Central memory CD8-positive, alpha-beta T cell (primary cell): ENCODE results near the gene HAUS7.
A peak's percentile ranks its signal among the peaks of the same experiment; 100 is the strongest.

Source experiments
- ATAC-seq: fragments of 150-1000 bp; cut with Tn5 transposase; replicated peaks from 2 replicates; pipeline ENCODE4 v1.10.0; 2022; ENCODE audit warnings: mild to moderate bottlenecking, moderate FRiP score, moderate number of reproducible peaks; ENCODE audit not compliant: poor library complexity, severe bottlenecking; ENCODE audit errors: extremely low read depth
- DNase-seq, 2 donors: peaks; one replicate each; pipeline ENCODE4 v3.0.0; 2021; ENCODE audit warnings: low spot score in 2 of 2
- H3K27ac Mint-ChIP-seq: one replicate; pipeline ENCODE4 v1.8.0; 2022; ENCODE audit warnings: low read depth, mild to moderate bottlenecking, moderate library complexity, mixed read lengths
- H3K27me3 Mint-ChIP-seq: one replicate; pipeline ENCODE4 v1.8.0; 2022; ENCODE audit warnings: mixed read lengths
- H3K36me3 Mint-ChIP-seq: one replicate; pipeline ENCODE4 v1.8.0; 2022; ENCODE audit warnings: mild to moderate bottlenecking, moderate library complexity, mixed read lengths; ENCODE audit not compliant: insufficient read depth
- H3K4me1 Mint-ChIP-seq: one replicate; pipeline ENCODE4 v1.8.0; 2022; ENCODE audit warnings: mixed read lengths
- H3K4me3 Mint-ChIP-seq: one replicate; pipeline ENCODE4 v1.8.0; 2022; ENCODE audit warnings: mild to moderate bottlenecking, moderate library complexity, mixed read lengths
- H3K9me3 Mint-ChIP-seq: one replicate; pipeline ENCODE4 v1.8.0; 2022; ENCODE audit warnings: mixed read lengths

The HAUS7 gene

GRCh38 chrX:153469811-153470410 lies 465 bp downstream of the HAUS7 start:
- Mint-ChIP-seq H3K27me3 (no peaks in the 10 kb centered on the region), H3K4me3 (peak overlapping the region; percentile 72), H3K27ac (no peak overlapping the region), H3K36me3 (peaks cover 4% of the 10 kb centered on the region), H3K9me3 (no peaks in the 10 kb centered on the region), H3K4me1 (peaks cover 5% of the 10 kb centered on the region)
- peak; percentile 38 for ATAC-seq
- peak in 1 of 2 donors; percentile 17 for DNase-seq

- H3K9me3 Mint-ChIP-seq = no peaks in the 10 kb centered on the region
- no peak for DNase-seq
- H3K36me3 Mint-ChIP-seq = peaks cover 4% of the 10 kb centered on the region
- no peak overlapping the region for H3K27ac Mint-ChIP-seq
- no peak overlapping the region for H3K4me3 Mint-ChIP-seq
- no peak for ATAC-seq
- H3K4me1 Mint-ChIP-seq = peaks cover 5% of the 10 kb centered on the region
- no peaks in the 10 kb centered on the region for H3K27me3 Mint-ChIP-seq
Observed at GRCh38 chrX:153468008-153468580, 2.3 kb downstream of the HAUS7 start.

- Mint-ChIP-seq H3K27me3 (no peaks in the 10 kb centered on the region), H3K4me1 (peaks cover 5% of the 10 kb centered on the region), H3K27ac (no peak overlapping the region), H3K9me3 (no peaks in the 10 kb centered on the region), H3K4me3 (no peak overlapping the region), H3K36me3 (peaks cover 9% of the 10 kb centered on the region)
- ATAC-seq (no peak), DNase-seq (no peak)
Observed at GRCh38 chrX:153465691-153466380, 4.5 kb downstream of the HAUS7 start.

GRCh38 chrX:153464116-153464515 lies 6.3 kb downstream of the HAUS7 start:
- no peaks in the 10 kb centered on the region for H3K27me3 Mint-ChIP-seq
- H3K36me3 Mint-ChIP-seq = peaks cover 9% of the 10 kb centered on the region
- peaks cover 5% of the 10 kb centered on the region for H3K4me1 Mint-ChIP-seq
- H3K9me3 Mint-ChIP-seq = no peaks in the 10 kb centered on the region
- ATAC-seq = no peak
- DNase-seq = no peak
- H3K4me3 Mint-ChIP-seq = no peak overlapping the region
- no peak overlapping the region for H3K27ac Mint-ChIP-seq

GRCh38 chrX:153463556-153463955 lies 6.8 kb downstream of the HAUS7 start:
- ATAC-seq (no peak), DNase-seq (no peak)
- Mint-ChIP-seq H3K27me3 (no peaks in the 10 kb centered on the region), H3K4me1 (peaks cover 5% of the 10 kb centered on the region), H3K27ac (no peak overlapping the region), H3K9me3 (no peaks in the 10 kb centered on the region), H3K4me3 (no peak overlapping the region), H3K36me3 (peaks cover 14% of the 10 kb centered on the region)

- peaks cover 14% of the 10 kb centered on the region for H3K36me3 Mint-ChIP-seq
- no peak for DNase-seq
- H3K27ac Mint-ChIP-seq = no peak overlapping the region
- H3K4me1 Mint-ChIP-seq = peaks cover 5% of the 10 kb centered on the region
- H3K4me3 Mint-ChIP-seq = no peak overlapping the region
- no peaks in the 10 kb centered on the region for H3K27me3 Mint-ChIP-seq
- no peak for ATAC-seq
- no peaks in the 10 kb centered on the region for H3K9me3 Mint-ChIP-seq
Observed at GRCh38 chrX:153463031-153463430, 7.3 kb downstream of the HAUS7 start.

GRCh38 chrX:153462291-153462690 lies 8.1 kb downstream of the HAUS7 start:
- peaks cover under 1% of the 10 kb centered on the region for H3K4me1 Mint-ChIP-seq
- H3K4me3 Mint-ChIP-seq = no peak overlapping the region
- DNase-seq (no peak), ATAC-seq (no peak)
- H3K27ac Mint-ChIP-seq = no peak overlapping the region
- H3K9me3 Mint-ChIP-seq = no peaks in the 10 kb centered on the region
- H3K36me3 Mint-ChIP-seq = peaks cover 15% of the 10 kb centered on the region
- no peaks in the 10 kb centered on the region for H3K27me3 Mint-ChIP-seq

- H3K9me3 Mint-ChIP-seq = no peaks in the 10 kb centered on the region
- ATAC-seq = no peak
Observed at GRCh38 chrX:153460826-153461225, 9.6 kb downstream of the HAUS7 start.

GRCh38 chrX:153459986-153460385 lies 10.4 kb downstream of the HAUS7 start:
- Mint-ChIP-seq H3K4me3 (no peak overlapping the region), H3K27me3 (no peaks in the 10 kb centered on the region), H3K9me3 (no peaks in the 10 kb centered on the region), H3K36me3 (peaks cover 18% of the 10 kb centered on the region), H3K4me1 (no peaks in the 10 kb centered on the region), H3K27ac (no peak overlapping the region)
- DNase-seq (no peak), ATAC-seq (no peak)

More at GRCh38 chrX:153460826-153461225, 9.6 kb downstream of the HAUS7 start:
- peaks cover 19% of the 10 kb centered on the region for H3K36me3 Mint-ChIP-seq
- no peak overlapping the region for H3K27ac Mint-ChIP-seq
- H3K4me1 Mint-ChIP-seq = no peaks in the 10 kb centered on the region
- H3K4me3 Mint-ChIP-seq = no peak overlapping the region
- H3K27me3 Mint-ChIP-seq = no peaks in the 10 kb centered on the region
- peak; percentile 13 to 19 for DNase-seq

GRCh38 chrX:153458476-153458875 lies 11.9 kb downstream of the HAUS7 start:
- H3K9me3 Mint-ChIP-seq = no peaks in the 10 kb centered on the region
- H3K4me3 Mint-ChIP-seq = no peak overlapping the region
- DNase-seq (no peak), ATAC-seq (no peak)
- no peaks in the 10 kb centered on the region for H3K4me1 Mint-ChIP-seq
- H3K27ac Mint-ChIP-seq = no peak overlapping the region
- peaks cover 18% of the 10 kb centered on the region for H3K36me3 Mint-ChIP-seq
- no peaks in the 10 kb centered on the region for H3K27me3 Mint-ChIP-seq

GRCh38 chrX:153457827-153458466 lies 12.4 kb downstream of the HAUS7 start:
- DNase-seq = no peak
- no peaks in the 10 kb centered on the region for H3K4me1 Mint-ChIP-seq
- ATAC-seq = no peak
- no peak overlapping the region for H3K27ac Mint-ChIP-seq
- H3K36me3 Mint-ChIP-seq = peaks cover 21% of the 10 kb centered on the region
- H3K4me3 Mint-ChIP-seq = no peak overlapping the region
- H3K9me3 Mint-ChIP-seq = no peaks in the 10 kb centered on the region
- H3K27me3 Mint-ChIP-seq = no peaks in the 10 kb centered on the region

- no peak overlapping the region for H3K4me3 Mint-ChIP-seq
- H3K36me3 Mint-ChIP-seq = peaks cover 21% of the 10 kb centered on the region
- ATAC-seq = no peak
- H3K9me3 Mint-ChIP-seq = no peaks in the 10 kb centered on the region
- H3K27me3 Mint-ChIP-seq = no peaks in the 10 kb centered on the region
- no peak for DNase-seq
- H3K4me1 Mint-ChIP-seq = no peaks in the 10 kb centered on the region
- H3K27ac Mint-ChIP-seq = no peak overlapping the region
Observed at GRCh38 chrX:153457136-153457825, 13.1 kb downstream of the HAUS7 start.
